Activated T-helper 2 cell treated with anti-CD3 and anti-CD28 coated beads, Interferon-gamma antibody, Interleukin-2, Interleukin-4, amounts not matched to agents 10 μg/mL and 5 μg/mL and 100 μg/mL, durations not matched to agents 14 hours and 24 hours and 36 hours (primary cell): Measurements from ENCODE around the gene ALDH1B1. TPM values are rescaled to one million over a fixed set of nuclear protein-coding genes. Genes with fewer than 3 reads are reported as not detected.
"Not testable (repeated sequence)": the region's sequence is repeated elsewhere in the genome, so short reads cannot be mapped to it uniquely, and the experiment has no call there.

Experiments used
- DNase-seq: peaks from one replicate; pipeline ENCODE4 v3.0.0; 2021; ENCODE audit warnings: low spot score
- H3K27ac Mint-ChIP-seq: one replicate; pipeline ENCODE4 v1.8.0; 2021; ENCODE audit warnings: mixed read lengths
- H3K27me3 Mint-ChIP-seq: one replicate; pipeline ENCODE4 v1.8.0; 2021; ENCODE audit warnings: low read depth, mixed read lengths
- H3K36me3 Mint-ChIP-seq: one replicate; pipeline ENCODE4 v1.8.0; 2021; ENCODE audit warnings: low read depth, mixed read lengths
- H3K4me1 Mint-ChIP-seq: one replicate; pipeline ENCODE4 v1.8.0; 2021; ENCODE audit warnings: low read depth, mixed read lengths
- H3K4me3 Mint-ChIP-seq: one replicate; pipeline ENCODE4 v1.8.0; 2021; ENCODE audit warnings: low read depth, mild to moderate bottlenecking, moderate library complexity, mixed read lengths
- H3K9me3 Mint-ChIP-seq: one replicate; pipeline ENCODE4 v1.8.0; 2021; ENCODE audit warnings: mixed read lengths
- intact Hi-C: fragments of 100-400 bp; cut with micrococcal nuclease; formaldehyde crosslinking; loops from one replicate; pipeline ENCODE4 v1.15.1; 2023
- total RNA-seq: library from RNA; stranded (reverse); gene quantifications from 2 replicates; pipeline ENCODE4 v1.2.3, GENCODE V29; 2022

ALDH1B1 gene
- total RNA-seq, 1 donor from 2014 or later: 39.3 TPM

- H3K4me1 Mint-ChIP-seq: peaks cover 16% of the 10 kb centered on the region
- no peaks in the 10 kb centered on the region for H3K9me3 Mint-ChIP-seq
- intact Hi-C loops: loop anchor here (5.0 to 10.0 kb wide), 2 partner anchors 330 to 492 kb away; partner anchors contain the start of genes SHB and SLC25A51
- H3K27me3 Mint-ChIP-seq: peaks cover 19% of the 10 kb centered on the region
- H3K4me3 Mint-ChIP-seq: peak overlapping the region; percentile 96
- DNase-seq: no peak
- H3K27ac Mint-ChIP-seq: no peak overlapping the region
- H3K36me3 Mint-ChIP-seq: peaks cover 34% of the 10 kb centered on the region
Observed at GRCh38 chr9:38394416-38394815, 1.9 kb downstream of the ALDH1B1 start.

- Mint-ChIP-seq H3K9me3 (no peaks in the 10 kb centered on the region), H3K27ac (no peak overlapping the region), H3K36me3 (peaks cover 34% of the 10 kb centered on the region), H3K4me3 (no peak overlapping the region), H3K27me3 (peaks cover 10% of the 10 kb centered on the region), H3K4me1 (peaks cover 16% of the 10 kb centered on the region)
- intact Hi-C loops: loop anchor here (10.0 kb wide), 1 partner anchor 331 kb away; the partner anchor contains the start of gene SHB
- no peak for DNase-seq
Observed at GRCh38 chr9:38395653-38396370, 3.3 kb downstream of the ALDH1B1 start.

GRCh38 chr9:38396371-38396671 lies 3.8 kb downstream of the ALDH1B1 start:
- Mint-ChIP-seq H3K4me1 (peaks cover 16% of the 10 kb centered on the region), H3K27me3 (peaks cover 6% of the 10 kb centered on the region), H3K9me3 (no peaks in the 10 kb centered on the region), H3K36me3 (peaks cover 34% of the 10 kb centered on the region), H3K27ac (no peak overlapping the region), H3K4me3 (no peak overlapping the region)
- DNase-seq: no peak
- intact Hi-C loops: loop anchor here (10.0 kb wide), 1 partner anchor 332 kb away; the partner anchor contains the start of gene SHB

- not testable (repeated sequence) for H3K4me3 Mint-ChIP-seq, H3K4me1 Mint-ChIP-seq, DNase-seq, H3K27ac Mint-ChIP-seq, H3K9me3 Mint-ChIP-seq, H3K27me3 Mint-ChIP-seq
- intact Hi-C loops: loop anchor here (10.0 kb wide), 1 partner anchor 334 kb away; the partner anchor contains the start of gene SHB
- H3K36me3 Mint-ChIP-seq: peaks cover 28% of the 10 kb centered on the region
Observed at GRCh38 chr9:38399191-38399590, 6.7 kb downstream of the ALDH1B1 start.

- Mint-ChIP-seq H3K4me1 (no peaks in the 10 kb centered on the region), H3K36me3 (peaks cover 9% of the 10 kb centered on the region), H3K9me3 (no peaks in the 10 kb centered on the region), H3K4me3 (no peak overlapping the region), H3K27ac (no peak overlapping the region), H3K27me3 (peaks cover 7% of the 10 kb centered on the region)
- no peak for DNase-seq
- intact Hi-C loops: no loop called here
Observed at GRCh38 chr9:38401994-38402393, 9.5 kb downstream of the ALDH1B1 start.

GRCh38 chr9:38404314-38404713 lies 11.8 kb downstream of the ALDH1B1 start:
- Mint-ChIP-seq H3K4me3 (no peak overlapping the region), H3K36me3 (no peaks in the 10 kb centered on the region), H3K4me1 (no peaks in the 10 kb centered on the region), H3K9me3 (no peaks in the 10 kb centered on the region), H3K27me3 (peaks cover 7% of the 10 kb centered on the region), H3K27ac (no peak overlapping the region)
- intact Hi-C loops: no loop called here
- DNase-seq: no peak

- no peaks in the 10 kb centered on the region for H3K36me3 Mint-ChIP-seq
- DNase-seq: no peak
- no peaks in the 10 kb centered on the region for H3K9me3 Mint-ChIP-seq
- H3K4me3 Mint-ChIP-seq: no peak overlapping the region
- intact Hi-C loops: no loop called here
- H3K4me1 Mint-ChIP-seq: no peaks in the 10 kb centered on the region
- no peak overlapping the region for H3K27ac Mint-ChIP-seq
- H3K27me3 Mint-ChIP-seq: peaks cover 7% of the 10 kb centered on the region
Observed at GRCh38 chr9:38405785-38406184, 13.3 kb downstream of the ALDH1B1 start.

GRCh38 chr9:38406476-38407186 lies 14.1 kb downstream of the ALDH1B1 start:
- H3K36me3 Mint-ChIP-seq: no peaks in the 10 kb centered on the region
- H3K4me1 Mint-ChIP-seq: no peaks in the 10 kb centered on the region
- peaks cover 7% of the 10 kb centered on the region for H3K27me3 Mint-ChIP-seq
- no peak overlapping the region for H3K4me3 Mint-ChIP-seq
- intact Hi-C loops: no loop called here
- no peak for DNase-seq
- no peak overlapping the region for H3K27ac Mint-ChIP-seq
- no peaks in the 10 kb centered on the region for H3K9me3 Mint-ChIP-seq

GRCh38 chr9:38408719-38409118 lies 16.2 kb downstream of the ALDH1B1 start:
- Mint-ChIP-seq H3K9me3 (no peaks in the 10 kb centered on the region), H3K27ac (no peak overlapping the region), H3K27me3 (peaks cover 7% of the 10 kb centered on the region), H3K4me3 (no peak overlapping the region), H3K4me1 (no peaks in the 10 kb centered on the region), H3K36me3 (no peaks in the 10 kb centered on the region)
- intact Hi-C loops: no loop called here
- DNase-seq: no peak

- H3K27ac Mint-ChIP-seq: no peak overlapping the region
- no peaks in the 10 kb centered on the region for H3K9me3 Mint-ChIP-seq
- no peak overlapping the region for H3K4me3 Mint-ChIP-seq
- H3K4me1 Mint-ChIP-seq: no peaks in the 10 kb centered on the region
- no peaks in the 10 kb centered on the region for H3K27me3 Mint-ChIP-seq
- intact Hi-C loops: no loop called here
- DNase-seq: no peak
- H3K36me3 Mint-ChIP-seq: no peaks in the 10 kb centered on the region
Observed at GRCh38 chr9:38412751-38413150, 20.2 kb downstream of the ALDH1B1 start.

- Mint-ChIP-seq H3K36me3 (no peaks in the 10 kb centered on the region), H3K27me3 (no peaks in the 10 kb centered on the region), H3K9me3 (no peaks in the 10 kb centered on the region), H3K4me3 (no peak overlapping the region), H3K27ac (no peak overlapping the region), H3K4me1 (no peaks in the 10 kb centered on the region)
- DNase-seq: no peak
- intact Hi-C loops: no loop called here
Observed at GRCh38 chr9:38413283-38413682, 20.8 kb downstream of the ALDH1B1 start.

- Mint-ChIP-seq H3K27me3 (no peaks in the 10 kb centered on the region), H3K9me3 (no peaks in the 10 kb centered on the region), H3K4me1 (no peaks in the 10 kb centered on the region), H3K36me3 (no peaks in the 10 kb centered on the region), H3K27ac (no peak overlapping the region), H3K4me3 (no peak overlapping the region)
- intact Hi-C loops: no loop called here
- DNase-seq: no peak
Observed at GRCh38 chr9:38414040-38414723, 21.7 kb downstream of the ALDH1B1 start.

GRCh38 chr9:38415856-38416255 lies 23.4 kb downstream of the ALDH1B1 start:
- Mint-ChIP-seq H3K9me3 (no peaks in the 10 kb centered on the region), H3K4me1 (no peaks in the 10 kb centered on the region), H3K27me3 (no peaks in the 10 kb centered on the region), H3K4me3 (no peak overlapping the region), H3K27ac (no peak overlapping the region), H3K36me3 (no peaks in the 10 kb centered on the region)
- DNase-seq: no peak
- intact Hi-C loops: no loop called here
